ENCODE measurements around the gene IFI27L1.

DNA sequence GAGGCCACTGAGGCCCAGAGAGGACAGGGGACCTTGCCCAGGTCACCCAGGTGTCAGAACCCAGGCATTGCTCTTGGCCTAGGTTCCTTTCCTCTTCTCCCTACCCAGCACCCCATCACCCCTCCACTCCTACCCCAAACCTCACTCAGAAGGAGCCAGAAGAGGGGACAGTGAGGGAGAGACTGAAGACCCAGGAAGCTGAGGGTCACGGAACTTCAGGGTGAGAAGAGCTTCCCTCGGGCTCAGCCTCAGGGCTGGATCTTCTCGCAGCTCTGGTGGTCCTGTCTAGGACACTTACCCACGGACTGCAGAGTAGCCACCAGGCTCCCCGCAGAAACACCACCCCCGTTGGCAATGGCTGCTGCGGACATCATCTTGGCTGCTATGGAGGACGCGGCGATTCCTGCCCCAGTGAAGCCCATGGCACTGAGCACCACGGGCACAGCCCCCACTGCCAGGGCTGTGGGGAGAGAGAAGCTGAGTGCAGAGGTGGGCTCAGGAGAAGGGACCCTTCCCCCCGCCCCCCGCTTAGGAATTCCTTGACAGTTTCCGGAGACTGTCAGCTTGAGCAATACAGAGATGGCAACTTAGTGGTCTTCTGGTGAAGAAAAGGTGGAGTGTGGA, 47.2 kb downstream of the IFI27L1 start:
- TF ChIP-seq TAF1 (IDR thresholded peaks at IDR 0.05; ENCODE audit: borderline replicate concordance, low read depth, low read length): no peak
- TF ChIP-seq POLR2AphosphoS5 (IDR thresholded peaks at IDR 0.05; ENCODE audit: low read depth, low read length): no peak
